CD14-positive monocyte (primary cell): Measurements from ENCODE around the gene LENG9. TPM values are rescaled to one million over a fixed set of nuclear protein-coding genes. Genes with fewer than 3 reads are reported as not detected.
"Not testable (repeated sequence)": the region's sequence is repeated elsewhere in the genome, so short reads cannot be mapped to it uniquely, and the experiment has no call there.

Experiments
- DNase-seq, 3 donors: peaks; one replicate each; pipeline ENCODE4 v3.0.0-alpha.2; 2011 to 2022
- H2AFZ ChIP-seq: 2 replicates; pipeline ENCODE4 v1.6.0; 2012; ENCODE audit warnings: mild to moderate bottlenecking, low read depth, low read length, inconsistent platforms; ENCODE audit not compliant: insufficient read depth, poor library complexity, severe bottlenecking
- H3K27ac ChIP-seq, 2 donors: 1 replicate in 1 of 2; 2 replicates in 1 of 2; pipeline ENCODE4 v1.5.1; 2012 to 2013; ENCODE audit warnings: low read length in 2 of 2, control low read depth in 1 of 2, inconsistent platforms in 1 of 2, low read depth in 1 of 2, mild to moderate bottlenecking in 1 of 2
- H3K27me3 ChIP-seq, 2 donors: one replicate each; pipeline versions ENCODE4 v1.6.0 to v1.6.1; 2011 to 2013; ENCODE audit warnings: low read length in 2 of 2; ENCODE audit not compliant: control insufficient read depth in 2 of 2, insufficient read depth in 2 of 2
- H3K36me3 ChIP-seq, 2 donors: replicated peaks in 1 of 2; 1 replicate in 1 of 2; 2 replicates in 1 of 2; pipeline versions ENCODE4 v1.5.1 to v1.6.1; 2012 to 2013; ENCODE audit warnings: low read length in 2 of 2, control low read depth in 1 of 2, inconsistent platforms in 1 of 2, mild to moderate bottlenecking in 1 of 2; ENCODE audit not compliant: insufficient read depth in 2 of 2, control insufficient read depth in 1 of 2
- H3K4me1 ChIP-seq, 2 donors: 1 replicate in 1 of 2; 2 replicates in 1 of 2; pipeline versions ENCODE4 v1.5.1 to v1.6.1; 2012 to 2013; ENCODE audit warnings: low read length in 2 of 2, control low read depth in 1 of 2, inconsistent platforms in 1 of 2, mild to moderate bottlenecking in 1 of 2, moderate library complexity in 1 of 2; ENCODE audit not compliant: insufficient read depth in 2 of 2, control insufficient read depth in 1 of 2
- H3K4me2 ChIP-seq: replicated peaks from 2 replicates; pipeline ENCODE3; 2012; ENCODE audit warnings: low read length, moderate library complexity, mild to moderate bottlenecking; ENCODE audit not compliant: poor library complexity, severe bottlenecking; ENCODE audit errors: extremely low read depth
- H3K4me3 ChIP-seq, 3 experiments: fragments of 200-600 bp in 1 of 3; sonication (generic) in 1 of 3; replicated peaks in 1 of 3; 1 replicate in 2 of 3; 2 replicates in 1 of 3; pipeline ENCODE4 v1.5.1; 2011 to 2013; ENCODE audit warnings: low read length in 3 of 3, mild to moderate bottlenecking in 3 of 3, control low read depth in 2 of 3, low read depth in 2 of 3, inconsistent platforms in 1 of 3, moderate library complexity in 1 of 3
- H3K79me2 ChIP-seq: 2 replicates; pipeline ENCODE4 v1.6.0; 2012; ENCODE audit warnings: mild to moderate bottlenecking, control low read depth, inconsistent platforms, low read length, moderate library complexity; ENCODE audit not compliant: insufficient read depth
- H3K9ac ChIP-seq: 2 replicates; pipeline ENCODE4 v1.6.0; 2017; ENCODE audit warnings: low read length, mild to moderate bottlenecking; ENCODE audit not compliant: insufficient read depth, poor library complexity, severe bottlenecking
- H3K9me3 ChIP-seq, 2 donors: replicated peaks in 1 of 2; 1 replicate in 1 of 2; 2 replicates in 1 of 2; pipeline versions ENCODE4 v1.5.1 to v1.6.1; 2012 to 2013; ENCODE audit warnings: low read length in 2 of 2, control low read depth in 1 of 2; ENCODE audit not compliant: control insufficient read depth in 1 of 2, insufficient read depth in 1 of 2
- H4K20me1 ChIP-seq: 2 replicates; pipeline ENCODE4 v1.6.0; 2012; ENCODE audit warnings: mild to moderate bottlenecking, low read length, control low read depth, moderate library complexity; ENCODE audit not compliant: insufficient read depth
- H3K27ac Mint-ChIP-seq, 7 donors: one replicate each; pipeline ENCODE4 v1.8.0; 2020; ENCODE audit warnings: mild to moderate bottlenecking in 7 of 7, mixed read lengths in 7 of 7, moderate library complexity in 6 of 7, inconsistent platforms in 2 of 7
- H3K27me3 Mint-ChIP-seq, 3 donors: one replicate each; pipeline ENCODE4 v1.8.0; 2021 to 2022; ENCODE audit warnings: low read depth in 3 of 3, mild to moderate bottlenecking in 3 of 3, mixed read lengths in 3 of 3, moderate library complexity in 3 of 3, inconsistent platforms in 1 of 3
- H3K36me3 Mint-ChIP-seq, 2 donors: one replicate each; pipeline ENCODE4 v1.8.0; 2020; ENCODE audit warnings: mixed read lengths in 2 of 2, inconsistent platforms in 1 of 2, mild to moderate bottlenecking in 1 of 2
- H3K4me1 Mint-ChIP-seq: one replicate; pipeline ENCODE4 v1.8.0; 2020; ENCODE audit warnings: mild to moderate bottlenecking, mixed read lengths
- H3K4me3 Mint-ChIP-seq, 2 donors: one replicate each; pipeline ENCODE4 v1.8.0; 2020; ENCODE audit warnings: mild to moderate bottlenecking in 2 of 2, mixed read lengths in 2 of 2, moderate library complexity in 1 of 2
- H3K9me3 Mint-ChIP-seq, 7 donors: one replicate each; pipeline ENCODE4 v1.8.0; 2020 to 2022; ENCODE audit warnings: mixed read lengths in 7 of 7, mild to moderate bottlenecking in 6 of 7, moderate library complexity in 6 of 7, inconsistent platforms in 2 of 7
- whole genome bisulfite sequencing: methylation state at CpG from one replicate; pipeline ENCODE4 v1.1.5; 2013; ENCODE audit warnings: missing lambda C conversion rate; ENCODE audit not compliant: insufficient coverage; 5-methylcytosine and 5-hydroxymethylcytosine counted together
- intact Hi-C, 2 donors: fragments of 100-400 bp; cut with micrococcal nuclease; formaldehyde crosslinking; loops; one replicate each; pipeline versions ENCODE4 v1.15.0 to v1.15.1; 2023
- polyA plus RNA-seq, 3 donors: library from polyadenylated mRNA; depleted of rRNA in 1 of 3; unstranded in 2 of 3; stranded (reverse) in 1 of 3; fragments of 300-500 nt in 2 of 3; fragments of >200 nt in 1 of 3; fragmentation: Illumina TruSeq in 2 of 3; gene quantifications; 1 replicate in 2 of 3; 2 replicates in 1 of 3; pipeline ENCODE4 v1.2.3, GENCODE V29; 2012 to 2021
- TF ChIP-seq, protein P1 (sequence below): fragments of 200-600 bp; IDR thresholded peaks from one replicate; pipeline ENCODE4 v1.8.0; 2022; ENCODE audit warnings: antibody characterized with exemption, mild to moderate bottlenecking

Gene LENG9
- polyA plus RNA-seq, 3 donors = 0.15 to 2.0 TPM; not detected in 1

DNA sequence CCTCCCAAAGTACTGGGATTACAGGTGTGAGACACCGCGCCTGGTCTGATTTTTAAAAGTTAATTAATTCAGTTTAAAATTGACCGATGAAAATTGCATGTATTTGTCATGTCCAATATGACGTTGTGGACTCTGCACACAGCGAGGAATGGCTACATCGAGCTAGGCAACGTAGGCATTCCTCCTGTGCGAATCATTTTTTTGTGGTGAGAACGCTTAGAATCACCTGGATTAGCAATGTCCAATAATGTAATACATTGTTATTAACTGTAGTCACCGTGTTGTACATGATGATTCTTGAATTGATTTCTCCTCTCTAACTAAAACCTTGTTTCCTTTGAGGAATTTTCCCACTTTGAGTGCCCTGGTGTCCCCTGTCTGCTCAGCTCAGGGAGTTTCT is 42.5 kb upstream of the LENG9 start:
- H3K4me2 ChIP-seq = no peak overlapping the region
- Mint-ChIP-seq H3K9me3 (peaks cover 0 to 12% (median 2%) of the 10 kb centered on the region in 7 donors), H3K27me3 (peaks cover 46 to 64% (median 48%) of the 10 kb centered on the region in 3 donors), H3K4me3 (peak overlapping the region in 1 of 2 donors; percentile 70), H3K36me3 (no peaks in the 10 kb centered on the region), H3K4me1 (peaks cover 15% of the 10 kb centered on the region), H3K27ac (no peak overlapping the region)
- H3K79me2 ChIP-seq = peaks cover 4% of the 10 kb centered on the region
- H3K9ac ChIP-seq = no peak overlapping the region
- H2AFZ ChIP-seq = no peak overlapping the region
- peaks cover 4 to 5% of the 10 kb centered on the region in 2 donors for H3K4me1 ChIP-seq
- no peak for DNase-seq
- H3K27me3 ChIP-seq = peaks cover 20 to 48% of the 10 kb centered on the region in 2 donors
- H3K4me3 ChIP-seq = no peak overlapping the region
- intact Hi-C loops = no loop called here
- H3K9me3 ChIP-seq = no peaks in the 10 kb centered on the region
- no peak overlapping the region for H3K27ac ChIP-seq
- no peaks in the 10 kb centered on the region for H3K36me3 ChIP-seq
- H4K20me1 ChIP-seq = no peaks in the 10 kb centered on the region
- 54% methylated on average over 5 of the region's 10 CpGs for WGBS
- TF ChIP-seq, protein P1, sequence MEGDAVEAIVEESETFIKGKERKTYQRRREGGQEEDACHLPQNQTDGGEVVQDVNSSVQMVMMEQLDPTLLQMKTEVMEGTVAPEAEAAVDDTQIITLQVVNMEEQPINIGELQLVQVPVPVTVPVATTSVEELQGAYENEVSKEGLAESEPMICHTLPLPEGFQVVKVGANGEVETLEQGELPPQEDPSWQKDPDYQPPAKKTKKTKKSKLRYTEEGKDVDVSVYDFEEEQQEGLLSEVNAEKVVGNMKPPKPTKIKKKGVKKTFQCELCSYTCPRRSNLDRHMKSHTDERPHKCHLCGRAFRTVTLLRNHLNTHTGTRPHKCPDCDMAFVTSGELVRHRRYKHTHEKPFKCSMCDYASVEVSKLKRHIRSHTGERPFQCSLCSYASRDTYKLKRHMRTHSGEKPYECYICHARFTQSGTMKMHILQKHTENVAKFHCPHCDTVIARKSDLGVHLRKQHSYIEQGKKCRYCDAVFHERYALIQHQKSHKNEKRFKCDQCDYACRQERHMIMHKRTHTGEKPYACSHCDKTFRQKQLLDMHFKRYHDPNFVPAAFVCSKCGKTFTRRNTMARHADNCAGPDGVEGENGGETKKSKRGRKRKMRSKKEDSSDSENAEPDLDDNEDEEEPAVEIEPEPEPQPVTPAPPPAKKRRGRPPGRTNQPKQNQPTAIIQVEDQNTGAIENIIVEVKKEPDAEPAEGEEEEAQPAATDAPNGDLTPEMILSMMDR = no peak

DNA sequence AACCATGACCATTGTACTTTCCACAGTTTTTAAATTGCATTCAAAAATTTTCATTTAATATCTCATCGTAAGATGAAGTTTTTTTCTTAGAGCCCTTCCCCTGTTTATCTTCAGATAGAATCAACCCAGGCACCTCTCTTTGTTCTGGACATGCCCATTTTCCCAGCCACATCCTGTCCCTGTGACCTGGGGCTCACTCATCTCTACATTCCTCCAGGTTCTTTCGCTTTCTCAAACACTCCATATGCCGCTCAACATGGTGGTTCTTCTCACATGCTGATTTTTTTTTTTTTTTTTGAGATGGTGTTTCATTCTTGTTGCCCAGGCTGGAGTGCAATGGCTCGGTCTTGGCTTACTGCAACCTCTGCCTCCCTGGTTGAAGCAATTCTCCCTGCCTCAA is 42.0 kb upstream of the LENG9 start:
- intact Hi-C loops, H3K4me3 ChIP-seq, DNase-seq, H3K4me2 ChIP-seq, H3K9me3 ChIP-seq, H3K36me3 ChIP-seq, H3K27ac Mint-ChIP-seq, H3K4me1 ChIP-seq, H4K20me1 ChIP-seq, H2AFZ ChIP-seq, H3K36me3 Mint-ChIP-seq, H3K9ac ChIP-seq, H3K79me2 ChIP-seq, H3K27ac ChIP-seq: not testable (repeated sequence)
- Mint-ChIP-seq H3K4me3 (peak overlapping the region in 1 of 2 donors; percentile 68), H3K9me3 (peaks cover 0 to 12% (median 2%) of the 10 kb centered on the region in 7 donors), H3K4me1 (peaks cover 15% of the 10 kb centered on the region), H3K27me3 (peaks cover 48 to 69% (median 52%) of the 10 kb centered on the region in 3 donors)
- WGBS = 100% methylated on average over 1 of the region's 4 CpGs
- H3K27me3 ChIP-seq = peaks cover 20 to 52% of the 10 kb centered on the region in 2 donors
